HUDEP-2 (cell line): ENCODE measurements around the gene LKAAEAR1.

Source experiments
- DNase-seq, 76 experiments: peaks; one replicate each; lab custom pipeline; 2025; ENCODE audit not compliant: unreplicated experiment in 76 of 76; lab: John Stamatoyannopoulos, UW

The LKAAEAR1 gene

DNA sequence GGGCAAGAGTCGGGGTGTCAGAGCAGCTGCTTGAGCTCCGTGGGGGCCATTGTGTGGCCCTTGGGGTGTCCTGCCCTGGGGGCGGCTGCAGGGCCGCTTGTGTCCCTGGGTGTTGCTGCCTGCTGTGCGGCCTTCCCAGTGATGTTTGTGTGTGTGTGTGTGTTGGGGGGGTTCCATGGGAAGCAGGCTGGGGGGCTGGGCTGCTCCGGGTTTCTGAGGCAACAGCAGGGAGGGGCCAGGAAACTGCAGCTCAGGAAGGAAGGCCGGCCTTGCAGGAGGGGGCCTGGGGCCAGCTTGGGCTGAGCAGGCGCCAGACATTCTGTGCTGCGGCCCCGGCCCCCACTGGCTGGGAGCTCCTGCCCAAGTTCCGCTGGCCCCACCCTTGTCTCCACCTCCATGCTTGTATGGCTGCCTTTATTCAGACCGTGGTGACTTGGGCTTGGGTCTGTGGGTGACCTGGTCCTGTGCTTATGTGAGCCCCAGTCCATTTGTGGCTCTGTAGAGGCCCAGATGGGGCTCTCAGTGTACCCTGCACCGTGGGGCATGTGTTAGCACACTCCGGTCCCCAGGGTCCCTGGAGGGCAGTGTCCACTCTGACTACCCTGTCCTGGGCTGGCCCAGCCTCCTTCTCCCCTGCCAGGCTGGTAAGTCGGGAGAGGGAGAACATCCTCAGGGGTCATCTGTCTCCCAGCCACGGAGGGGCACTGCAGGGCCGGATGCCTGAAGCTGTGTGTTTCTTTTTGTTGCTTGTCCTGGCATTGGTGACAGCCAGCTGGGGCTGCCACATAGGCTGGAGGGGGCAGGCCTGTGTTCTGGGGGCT is 30.1 kb downstream of the LKAAEAR1 start:
- DNase-seq: peak in 19 of 76 experiments; percentile 9 to 52 (median 23)

GRCh38 chr20:64052987-64053840 is 31.0 kb downstream of the LKAAEAR1 start:
- DNase-seq: no peak

DNA sequence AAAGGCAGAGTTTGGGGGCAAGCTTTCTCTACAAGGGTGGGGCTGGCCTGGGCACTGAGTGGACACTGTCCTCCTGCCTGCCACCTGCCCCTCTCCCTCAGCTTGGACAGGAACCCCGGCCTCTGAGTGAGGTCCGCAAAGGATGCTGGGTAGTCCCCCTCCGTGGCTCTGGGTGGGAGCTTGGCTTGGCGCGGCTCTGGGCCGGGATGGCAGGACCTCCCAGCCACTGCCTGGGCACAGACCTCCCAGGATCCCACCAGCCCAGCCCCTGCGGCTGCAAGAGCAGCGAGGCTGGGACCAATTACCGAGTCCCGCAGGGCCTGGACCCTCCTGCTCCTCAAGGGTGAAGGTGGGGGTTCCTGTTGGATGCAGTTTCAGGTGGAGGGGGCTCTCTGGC is 31.9 kb downstream of the LKAAEAR1 start:
- no peak for DNase-seq

DNA sequence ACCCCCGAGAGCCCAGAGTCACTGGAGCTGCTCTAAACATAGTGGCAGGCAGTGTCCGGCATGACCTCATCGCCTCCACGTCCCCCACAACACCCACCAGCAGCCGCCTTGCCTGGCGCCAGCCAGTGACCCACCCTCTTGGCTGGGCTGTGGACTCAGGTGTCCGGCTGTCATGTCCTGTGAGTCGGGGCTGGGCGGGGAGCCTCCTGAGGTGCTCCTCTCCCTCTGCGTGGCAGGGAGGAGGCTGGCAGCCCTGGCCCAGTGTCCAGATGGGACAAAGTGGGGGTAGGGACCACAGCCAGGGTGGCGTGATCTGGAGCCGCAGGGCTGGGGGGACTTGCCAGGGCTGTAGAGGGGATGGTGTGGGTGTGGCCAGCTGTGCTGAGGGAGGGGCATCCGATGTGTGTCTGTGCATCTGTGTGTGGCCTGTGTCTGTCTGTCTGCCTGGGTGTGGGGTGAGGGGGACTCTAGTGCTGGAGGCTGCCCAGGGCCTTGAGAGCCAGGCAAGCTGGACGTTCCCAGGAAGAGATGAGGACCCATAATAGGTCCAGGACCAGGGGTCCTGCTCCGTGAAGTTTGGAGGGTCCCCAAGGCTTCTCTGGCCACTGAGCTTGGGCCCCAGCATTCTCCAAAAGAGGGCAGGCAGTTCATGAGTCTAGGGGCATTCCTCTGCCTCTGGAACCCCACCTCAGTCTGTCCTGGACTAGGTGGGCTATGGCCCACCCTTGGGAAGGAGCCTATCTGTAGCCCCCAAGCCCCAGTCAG is 32.5 kb downstream of the LKAAEAR1 start:
- DNase-seq: no peak

DNA sequence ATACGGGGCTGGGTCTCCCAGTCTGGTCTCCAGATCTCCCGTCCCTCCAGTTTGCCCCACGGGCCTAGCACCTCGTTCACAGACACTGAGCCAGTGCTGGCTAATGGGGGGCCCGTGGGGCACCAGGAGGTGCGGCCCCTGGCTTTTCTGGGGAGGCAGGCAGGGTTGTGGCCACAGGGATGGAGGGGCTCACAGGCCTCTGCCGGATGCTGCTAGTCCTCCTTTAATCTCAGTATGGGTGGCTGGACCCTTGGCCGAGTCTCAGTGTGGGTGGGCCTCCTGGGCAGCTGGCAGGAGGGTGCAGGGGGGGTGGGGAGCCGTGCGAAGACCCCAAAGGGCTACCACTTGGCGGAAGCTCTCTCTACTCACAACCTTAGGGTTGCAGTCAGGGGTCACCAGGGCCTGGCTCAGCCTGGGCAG is 33.2 kb downstream of the LKAAEAR1 start:
- no peak for DNase-seq

GRCh38 chr20:64050261-64051032 is 33.8 kb downstream of the LKAAEAR1 start:
- DNase-seq: no peak

GRCh38 chr20:64049878-64050260 is 34.3 kb downstream of the LKAAEAR1 start:
- no peak for DNase-seq

- DNase-seq: peak in 6 of 76 experiments; percentile 8 to 31 (median 20)
Measured at GRCh38 chr20:64049060-64049877, 34.9 kb downstream of the LKAAEAR1 start, which contains the start of gene SOX18. Gene SOX18, minus strand, starts transcription at chr20:64049639. Its CDS starts 123 bp downstream, at chr20:64049516.

- no peak for DNase-seq
Measured at GRCh38 chr20:64048402-64049044, 35.7 kb downstream of the LKAAEAR1 start.

DNA sequence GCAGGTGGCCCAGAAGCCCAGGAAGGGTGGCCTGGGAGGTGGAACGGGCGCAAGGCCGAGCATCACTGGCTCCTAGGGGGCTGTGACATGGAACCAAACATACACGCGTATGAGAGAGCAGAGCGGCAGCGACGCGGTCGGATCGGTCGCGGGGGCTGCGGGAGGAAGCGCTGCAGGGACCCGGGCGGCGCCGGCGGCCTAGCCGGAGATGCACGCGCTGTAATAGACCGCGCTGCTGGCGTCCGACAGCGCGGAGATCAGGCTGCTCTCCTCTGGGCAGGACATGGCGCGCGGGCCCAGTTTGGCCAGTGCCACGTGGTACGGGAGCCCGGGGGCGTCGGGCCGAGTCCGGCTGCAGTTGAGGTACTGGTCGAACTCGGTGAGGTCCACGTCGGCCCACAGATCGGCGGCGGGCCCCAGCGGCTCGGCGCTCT is 36.2 kb downstream of the LKAAEAR1 start:
- no peak for DNase-seq

GRCh38 chr20:64047046-64047389 is 37.2 kb downstream of the LKAAEAR1 start:
- no peak for DNase-seq

- peak in 6 of 76 experiments; percentile 7 to 33 (median 16) for DNase-seq
Measured at GRCh38 chr20:64045346-64046011, 38.7 kb downstream of the LKAAEAR1 start.

GRCh38 chr20:64044484-64045247 is 39.5 kb downstream of the LKAAEAR1 start:
- DNase-seq: no peak

GRCh38 chr20:64043768-64044167 is 40.4 kb downstream of the LKAAEAR1 start:
- no peak for DNase-seq

GRCh38 chr20:64042054-64042781 is 42.0 kb downstream of the LKAAEAR1 start:
- DNase-seq: peak in 1 of 76 experiments; percentile 14

DNA sequence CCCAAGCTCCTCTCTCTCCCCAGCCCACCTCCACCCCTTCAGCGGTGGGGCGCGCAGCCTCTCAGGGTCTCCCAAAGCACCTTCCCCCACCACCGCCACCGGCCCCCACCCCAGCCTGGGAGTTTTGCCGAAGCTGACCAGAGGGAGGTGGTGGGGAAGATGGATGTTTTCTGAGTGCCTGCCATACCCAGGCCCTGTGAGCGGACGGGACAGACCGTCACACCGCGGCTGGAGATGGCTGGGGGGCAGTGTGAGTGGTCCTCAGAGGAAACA is 42.5 kb downstream of the LKAAEAR1 start:
- no peak for DNase-seq
